GM23248 (cell line): ENCODE results near the gene RNF145. TPM values are rescaled to one million over a fixed set of nuclear protein-coding genes. Genes with fewer than 3 reads are reported as not detected.
A peak's percentile ranks its signal among the peaks of the same experiment; 100 is the strongest.
"Not testable (repeated sequence)": the region's sequence is repeated elsewhere in the genome, so short reads cannot be mapped to it uniquely, and the experiment has no call there.

Experiments used
- DNase-seq: peaks from one replicate; pipeline ENCODE4 v3.0.0-alpha.2; 2015
- H2AFZ ChIP-seq: fragments of 200-600 bp; sonication (generic); 2 replicates; pipeline ENCODE4 v1.6.1; 2016; ENCODE audit warnings: antibody characterized with exemption
- H3F3A ChIP-seq: fragments of 200-600 bp; sonication (generic); 2 replicates; pipeline ENCODE4 v1.6.1; 2016; ENCODE audit warnings: mild to moderate bottlenecking, antibody characterized with exemption, mixed run types; ENCODE audit not compliant: insufficient read depth
- H3K27ac ChIP-seq: fragments of 200-600 bp; sonication (generic); 2 replicates; pipeline ENCODE4 v1.5.1; 2016; ENCODE audit warnings: mild to moderate bottlenecking
- H3K27me3 ChIP-seq: fragments of 200-600 bp; sonication (generic); replicated peaks from 2 replicates; pipeline ENCODE4 v1.6.1; 2016; ENCODE audit warnings: mild to moderate bottlenecking; ENCODE audit not compliant: insufficient read depth
- H3K36me3 ChIP-seq: fragments of 200-600 bp; sonication (generic); 2 replicates; pipeline ENCODE4 v1.6.1; 2016; ENCODE audit warnings: low read depth, mild to moderate bottlenecking
- H3K4me1 ChIP-seq: fragments of 200-600 bp; sonication (generic); 2 replicates; pipeline ENCODE4 v1.6.1; 2016; ENCODE audit warnings: mild to moderate bottlenecking; ENCODE audit not compliant: insufficient read depth
- H3K4me2 ChIP-seq: fragments of 200-600 bp; sonication (generic); one replicate; pipeline ENCODE4 v1.6.1; 2016; ENCODE audit warnings: mild to moderate bottlenecking; ENCODE audit not compliant: unreplicated experiment
- H3K4me3 ChIP-seq: fragments of 200-600 bp; sonication (generic); 2 replicates; pipeline ENCODE4 v1.5.1; 2016; ENCODE audit warnings: mild to moderate bottlenecking
- H3K79me2 ChIP-seq: fragments of 200-600 bp; sonication (generic); 2 replicates; pipeline ENCODE4 v1.6.1; 2016; ENCODE audit warnings: mild to moderate bottlenecking; ENCODE audit not compliant: insufficient read depth
- H3K9ac ChIP-seq: fragments of 200-600 bp; sonication (generic); 2 replicates; pipeline ENCODE4 v1.6.1; 2016; ENCODE audit warnings: mild to moderate bottlenecking
- H3K9me2 ChIP-seq: fragments of 200-600 bp; sonication (generic); 2 replicates; pipeline ENCODE4 v1.6.1; 2016; ENCODE audit warnings: mixed run types, mild to moderate bottlenecking, moderate library complexity; ENCODE audit not compliant: insufficient read depth
- H3K9me3 ChIP-seq: fragments of 200-600 bp; sonication (generic); one replicate; pipeline ENCODE4 v1.6.1; 2017; ENCODE audit warnings: low read depth
- H4K20me1 ChIP-seq: fragments of 200-600 bp; sonication (generic); 2 replicates; pipeline ENCODE4 v1.6.0; 2016; ENCODE audit not compliant: insufficient read depth
- EZH2 ChIP-seq: fragments of 200-600 bp; sonication (generic); IDR thresholded peaks from 2 replicates; pipeline ENCODE4 v1.6.1; 2018; ENCODE audit warnings: antibody characterized with exemption, mild to moderate bottlenecking; ENCODE audit not compliant: insufficient read depth, poor library complexity, severe bottlenecking
- EZH2phosphoT487 ChIP-seq: fragments of 200-600 bp; sonication (generic); IDR thresholded peaks from 2 replicates; pipeline ENCODE4 v1.6.1; 2018; ENCODE audit warnings: antibody characterized with exemption, moderate library complexity, mild to moderate bottlenecking, low read depth; ENCODE audit not compliant: insufficient read depth
- WGBS, 2 experiments: methylation state at CpG; one replicate each; pipeline ENCODE4 v1.1.6; 2015 to 2017; ENCODE audit warnings: low lambda C conversion rate in 2 of 2, low coverage in 1 of 2; ENCODE audit errors: missing lambda C conversion rate in 2 of 2; 5-methylcytosine and 5-hydroxymethylcytosine counted together
- in situ Hi-C: fragments of 300-500 bp; cut with MboI; formaldehyde crosslinking; loops from 2 replicates; pipeline ENCODE4 v1.15.0; 2020
- polyA plus RNA-seq: library from polyadenylated mRNA; unstranded; fragments of >200 nt; fragmentation: Nextera tagmentation; extraction: Ambion mirVana; gene quantifications from 2 replicates; pipeline ENCODE4 v1.2.1, GENCODE V29; 2016
- total RNA-seq: library from RNA; depleted of rRNA; stranded (reverse); fragments of >200 nt; shearing (Covaris generic); gene quantifications from 2 replicates; pipeline ENCODE4 v1.2.3, GENCODE V29; 2014

RNF145 gene
- total and polyA plus RNA-seq, 2 experiments from 2014 or later, result 9.2 to 38.7 TPM

DNA sequence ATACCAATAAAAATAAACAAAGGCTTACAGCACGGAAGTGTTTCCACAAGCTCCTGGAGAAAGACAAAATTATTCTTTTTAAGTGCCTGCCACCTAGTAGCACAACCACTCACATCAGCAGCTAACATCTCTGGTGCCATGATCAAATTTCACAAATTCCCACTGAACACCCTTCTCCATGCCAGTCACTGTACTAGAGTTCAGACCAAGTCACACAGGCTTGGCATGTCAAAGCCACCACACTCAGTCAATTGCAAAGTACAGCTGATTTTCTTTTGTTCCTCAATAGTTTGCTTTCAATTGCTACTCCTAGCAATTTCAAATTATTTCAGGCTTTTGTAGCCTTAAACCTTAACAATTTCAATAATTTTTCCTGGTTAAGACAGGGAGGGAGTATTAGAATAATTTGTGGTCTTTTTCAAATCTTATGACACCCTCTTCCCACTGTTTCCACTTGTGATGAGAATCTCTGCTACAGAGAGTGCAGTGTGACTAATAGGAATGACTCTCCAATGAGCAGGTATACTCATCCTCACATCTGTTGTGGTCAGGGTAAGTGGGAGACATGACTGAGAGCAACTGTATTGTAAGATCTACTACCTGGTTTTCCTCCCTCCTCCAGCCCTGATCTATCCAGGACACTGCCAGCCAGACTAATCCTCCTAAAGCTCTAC lies 46.2 kb downstream of the RNF145 start:
- peaks cover 40% of the 10 kb centered on the region for H3K36me3 ChIP-seq
- H3K27me3 ChIP-seq, result no peaks in the 10 kb centered on the region
- H4K20me1 ChIP-seq, result no peaks in the 10 kb centered on the region
- peak overlapping the region; percentile 52 for H3K9ac ChIP-seq
- no peaks in the 10 kb centered on the region for H3K9me2 ChIP-seq
- peak; percentile 90 for DNase-seq
- H3K4me1 ChIP-seq, result peaks cover 47% of the 10 kb centered on the region
- H3K4me2 ChIP-seq, result peak overlapping the region; percentile 63
- H3K79me2 ChIP-seq, result peaks cover 39% of the 10 kb centered on the region
- no peak overlapping the region for H2AFZ ChIP-seq
- H3K4me3 ChIP-seq, result peak overlapping the region; percentile 38; the same call in 1 of the 2 replicates
- no peak for TF ChIP-seq EZH2
- no peak for TF ChIP-seq EZH2phosphoT487
- in situ Hi-C loops, result loop anchor here (25.0 kb wide), 2 partner anchors 274 to 824 kb away; no protein-coding TSS in a partner anchor
- H3K9me3 ChIP-seq, result no peaks in the 10 kb centered on the region
- H3K27ac ChIP-seq, result peak overlapping the region; percentile 82
- 73 to 81% methylated on average over 1 of the region's 1 CpG for WGBS, 2 experiments
- H3F3A ChIP-seq, result peaks cover 77% of the 10 kb centered on the region

DNA sequence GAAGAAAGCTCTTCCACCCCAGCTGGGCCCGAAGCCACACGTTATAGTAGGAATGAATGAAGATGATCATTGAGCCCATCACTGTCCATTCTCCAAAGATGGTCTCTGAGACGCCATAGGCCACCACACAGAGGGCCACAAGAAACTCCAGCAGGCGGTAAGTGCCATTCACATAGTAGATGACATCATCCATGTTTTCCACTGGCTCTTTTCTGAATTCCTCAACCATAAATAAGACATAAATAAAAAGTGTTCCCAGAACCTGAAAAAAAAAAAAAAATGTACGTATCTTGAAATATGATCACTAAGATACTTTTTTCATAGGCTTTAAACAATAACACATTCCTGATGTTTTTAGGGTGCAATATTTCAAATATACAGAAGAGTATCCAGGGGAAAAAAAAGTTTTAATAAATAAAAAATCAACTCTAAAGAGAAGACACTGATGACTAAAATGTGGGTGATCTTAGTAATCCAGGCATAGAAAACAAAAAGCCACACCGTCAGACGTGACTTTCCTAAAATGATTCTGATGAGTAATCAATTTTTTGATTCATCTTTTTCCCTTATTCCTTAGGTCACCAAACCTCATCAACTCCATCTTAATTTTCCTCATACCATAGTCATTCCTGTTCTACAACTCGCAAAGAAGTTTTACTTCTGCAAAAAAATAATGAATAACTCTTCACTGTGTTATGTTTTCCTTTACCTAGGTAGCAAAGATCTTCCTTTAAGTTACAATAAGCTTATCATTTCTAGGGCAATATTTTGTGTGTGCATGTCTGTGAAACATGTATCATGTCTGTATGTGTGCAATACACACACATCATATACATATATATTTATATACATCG lies 47.8 kb downstream of the RNF145 start:
- no peak overlapping the region for H2AFZ ChIP-seq
- no peaks in the 10 kb centered on the region for H3K9me2 ChIP-seq
- H3K27me3 ChIP-seq, result no peaks in the 10 kb centered on the region
- TF ChIP-seq EZH2phosphoT487 (no peak), EZH2 (no peak)
- H4K20me1 ChIP-seq, result no peaks in the 10 kb centered on the region
- no peak overlapping the region for H3K4me3 ChIP-seq
- DNase-seq, result peak; percentile 77
- no peak overlapping the region for H3K9ac ChIP-seq
- 57% methylated on average over 9 of the region's 9 CpGs for WGBS, 2 experiments
- H3K36me3 ChIP-seq, result peaks cover 41% of the 10 kb centered on the region
- peak overlapping the region; percentile 44 for H3K27ac ChIP-seq
- peaks cover 49% of the 10 kb centered on the region for H3K4me1 ChIP-seq
- H3K4me2 ChIP-seq, result peak overlapping the region; percentile 4
- H3K79me2 ChIP-seq, result peaks cover 39% of the 10 kb centered on the region
- in situ Hi-C loops, result loop anchor here (25.0 kb wide), 2 partner anchors 276 to 826 kb away; no protein-coding TSS in a partner anchor
- peaks cover 82% of the 10 kb centered on the region for H3F3A ChIP-seq
- H3K9me3 ChIP-seq, result no peaks in the 10 kb centered on the region

DNA sequence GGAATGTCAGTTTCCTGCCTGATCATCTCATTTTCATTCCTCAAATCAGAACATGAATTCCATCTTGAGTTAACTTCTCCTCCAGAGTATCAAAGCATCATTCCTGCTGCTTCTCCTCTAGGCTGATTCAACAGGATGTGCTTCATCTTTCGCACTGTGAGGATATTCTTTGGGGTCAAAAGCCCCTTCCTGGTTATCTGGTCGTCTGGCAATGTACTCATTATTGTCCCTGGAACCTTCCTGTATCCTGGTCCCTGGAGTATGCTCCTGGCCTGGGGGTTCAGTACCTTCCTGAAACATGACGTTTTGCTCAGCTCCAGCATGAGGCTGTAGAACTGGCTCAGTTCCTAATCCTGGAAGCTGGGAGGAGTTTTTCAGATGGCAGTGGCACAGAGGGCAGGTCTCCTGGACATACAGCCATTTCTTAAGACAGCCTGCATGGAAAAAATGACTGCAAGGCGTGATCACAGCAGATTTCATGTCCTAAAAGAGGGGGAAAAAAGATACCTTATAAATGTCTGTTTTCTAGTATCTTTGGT lies 50.7 kb downstream of the RNF145 start:
- H3K4me1 ChIP-seq, result peaks cover 38% of the 10 kb centered on the region
- H3K9me2 ChIP-seq, H3K4me3 ChIP-seq, H3K27me3 ChIP-seq, H3K9me3 ChIP-seq, H3K4me2 ChIP-seq, H4K20me1 ChIP-seq, H2AFZ ChIP-seq: not testable (repeated sequence)
- H3K79me2 ChIP-seq, result peaks cover 39% of the 10 kb centered on the region
- peak overlapping the region; percentile 6; the same call in 1 of the 2 replicates for H3K9ac ChIP-seq
- H3K36me3 ChIP-seq, result peaks cover 46% of the 10 kb centered on the region
- peaks cover 63% of the 10 kb centered on the region for H3F3A ChIP-seq
- peak overlapping the region; percentile 38 for H3K27ac ChIP-seq
- peak; percentile 40 for DNase-seq
- in situ Hi-C loops, result loop anchor here (25.0 kb wide), 2 partner anchors 279 to 829 kb away; no protein-coding TSS in a partner anchor
- 31 to 37% methylated on average over 4 of the region's 4 CpGs for WGBS, 2 experiments

DNA sequence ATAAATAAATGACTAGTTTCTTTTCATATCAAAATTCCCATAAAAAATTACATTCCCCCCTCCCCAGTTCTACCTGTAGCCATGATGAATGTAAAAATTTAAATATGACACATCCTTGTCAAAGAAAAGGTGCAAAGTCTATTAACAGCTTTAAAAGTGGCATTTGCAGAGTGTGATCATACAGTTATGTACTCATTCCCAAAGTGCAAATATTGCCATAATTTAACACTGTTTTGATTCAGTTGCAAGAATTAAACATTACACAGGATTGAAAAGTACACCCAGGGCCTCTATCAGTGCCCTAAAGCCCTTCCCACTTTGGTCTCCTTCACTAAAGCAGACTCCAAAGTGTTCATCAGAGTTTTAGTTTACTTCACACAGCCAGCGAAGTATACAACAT lies 51.8 kb downstream of the RNF145 start:
- no peak overlapping the region for H3K4me3 ChIP-seq
- H3F3A ChIP-seq, result peaks cover 52% of the 10 kb centered on the region
- H2AFZ ChIP-seq, result no peak overlapping the region
- H3K36me3 ChIP-seq, result peaks cover 46% of the 10 kb centered on the region
- peaks cover 39% of the 10 kb centered on the region for H3K79me2 ChIP-seq
- no peak overlapping the region for H3K27ac ChIP-seq
- no peak overlapping the region for H3K4me2 ChIP-seq
- 100% methylated on average over 1 of the region's 1 CpG for WGBS, 2 experiments
- H3K9me3 ChIP-seq, result no peaks in the 10 kb centered on the region
- no peak for DNase-seq
- H4K20me1 ChIP-seq, result no peaks in the 10 kb centered on the region
- H3K4me1 ChIP-seq, result peaks cover 27% of the 10 kb centered on the region
- H3K27me3 ChIP-seq, result no peaks in the 10 kb centered on the region
- in situ Hi-C loops, result loop anchor here (25.0 kb wide), 2 partner anchors 280 to 830 kb away; no protein-coding TSS in a partner anchor
- TF ChIP-seq EZH2phosphoT487 (no peak), EZH2 (no peak)
- no peaks in the 10 kb centered on the region for H3K9me2 ChIP-seq
- H3K9ac ChIP-seq, result no peak overlapping the region
